CD4-positive, CD25-positive, alpha-beta regulatory T cell (primary cell): Measurements from ENCODE around the gene LRRC75A. TPM values are rescaled to one million over a fixed set of nuclear protein-coding genes. Genes with fewer than 3 reads are reported as not detected.

ENCODE experiments used
- ATAC-seq, 2 donors: fragments of 150-1000 bp; cut with Tn5 transposase; one replicate each; pipeline ENCODE4 v1.10.0; 2021; ENCODE audit warnings: low read depth in 2 of 2, moderate number of reproducible peaks in 2 of 2, moderate library complexity in 1 of 2
- DNase-seq, 3 donors: peaks; one replicate each; pipeline versions ENCODE4 v3.0.0 to v3.0.0-alpha.2; 2012 to 2022; ENCODE audit warnings: mixed read lengths in 1 of 3
- H3K27ac ChIP-seq: one replicate; pipeline ENCODE4 v1.7.0; 2013; ENCODE audit warnings: mild to moderate bottlenecking, low read length; ENCODE audit not compliant: insufficient read depth, poor library complexity, severe bottlenecking
- H3K27me3 ChIP-seq: one replicate; pipeline ENCODE4 v1.7.0; 2013; ENCODE audit warnings: low read length; ENCODE audit not compliant: control insufficient read depth, insufficient read depth
- H3K36me3 ChIP-seq: one replicate; pipeline ENCODE4 v1.7.0; 2013; ENCODE audit warnings: mild to moderate bottlenecking, low read length, moderate library complexity; ENCODE audit not compliant: control insufficient read depth, insufficient read depth
- H3K4me1 ChIP-seq: 2 replicates; pipeline ENCODE4 v1.7.0; 2013; ENCODE audit warnings: mild to moderate bottlenecking, low read length; ENCODE audit not compliant: insufficient read depth, control insufficient read depth, poor library complexity, severe bottlenecking
- H3K4me3 ChIP-seq: one replicate; pipeline ENCODE4 v1.7.0; 2013; ENCODE audit warnings: low read depth, mild to moderate bottlenecking, low read length, moderate library complexity
- H3K9me3 ChIP-seq, 2 experiments: 1 replicate in 1 of 2; 2 replicates in 1 of 2; pipeline ENCODE4 v1.7.0; 2013; ENCODE audit warnings: low read length in 2 of 2, mild to moderate bottlenecking in 1 of 2, moderate library complexity in 1 of 2; ENCODE audit not compliant: control insufficient read depth in 2 of 2
- H3K27ac Mint-ChIP-seq, 3 donors: one replicate each; pipeline ENCODE4 v1.8.0; 2020 to 2022; ENCODE audit warnings: mild to moderate bottlenecking in 3 of 3, mixed read lengths in 3 of 3, moderate library complexity in 2 of 3
- H3K27me3 Mint-ChIP-seq: one replicate; pipeline ENCODE4 v1.8.0; 2022; ENCODE audit warnings: mild to moderate bottlenecking, mixed read lengths
- H3K36me3 Mint-ChIP-seq: one replicate; pipeline ENCODE4 v1.8.0; 2020; ENCODE audit warnings: mixed read lengths
- H3K4me1 Mint-ChIP-seq, 4 donors: one replicate each; pipeline ENCODE4 v1.8.0; 2020 to 2022; ENCODE audit warnings: mixed read lengths in 4 of 4, mild to moderate bottlenecking in 1 of 4
- H3K4me3 Mint-ChIP-seq, 4 donors: one replicate each; pipeline ENCODE4 v1.8.0; 2020 to 2022; ENCODE audit warnings: mild to moderate bottlenecking in 4 of 4, mixed read lengths in 4 of 4, moderate library complexity in 3 of 4
- H3K9me3 Mint-ChIP-seq, 7 donors: one replicate each; pipeline ENCODE4 v1.8.0; 2020 to 2022; ENCODE audit warnings: mixed read lengths in 7 of 7, mild to moderate bottlenecking in 3 of 7, moderate library complexity in 2 of 7
- polyA plus RNA-seq, 4 donors: library from polyadenylated mRNA; unstranded; fragments of 300-500 nt; fragmentation: Illumina TruSeq; gene quantifications; one replicate each; pipeline ENCODE4 v1.2.3, GENCODE V29; 2021
- total RNA-seq: library from RNA; stranded (reverse); gene quantifications from one replicate; pipeline ENCODE4 v1.2.3, GENCODE V29; 2022

LRRC75A gene
- total and polyA plus RNA-seq, 5 donors from 2014 or later, result 1.5 to 3.8 (median 1.7) TPM

DNA sequence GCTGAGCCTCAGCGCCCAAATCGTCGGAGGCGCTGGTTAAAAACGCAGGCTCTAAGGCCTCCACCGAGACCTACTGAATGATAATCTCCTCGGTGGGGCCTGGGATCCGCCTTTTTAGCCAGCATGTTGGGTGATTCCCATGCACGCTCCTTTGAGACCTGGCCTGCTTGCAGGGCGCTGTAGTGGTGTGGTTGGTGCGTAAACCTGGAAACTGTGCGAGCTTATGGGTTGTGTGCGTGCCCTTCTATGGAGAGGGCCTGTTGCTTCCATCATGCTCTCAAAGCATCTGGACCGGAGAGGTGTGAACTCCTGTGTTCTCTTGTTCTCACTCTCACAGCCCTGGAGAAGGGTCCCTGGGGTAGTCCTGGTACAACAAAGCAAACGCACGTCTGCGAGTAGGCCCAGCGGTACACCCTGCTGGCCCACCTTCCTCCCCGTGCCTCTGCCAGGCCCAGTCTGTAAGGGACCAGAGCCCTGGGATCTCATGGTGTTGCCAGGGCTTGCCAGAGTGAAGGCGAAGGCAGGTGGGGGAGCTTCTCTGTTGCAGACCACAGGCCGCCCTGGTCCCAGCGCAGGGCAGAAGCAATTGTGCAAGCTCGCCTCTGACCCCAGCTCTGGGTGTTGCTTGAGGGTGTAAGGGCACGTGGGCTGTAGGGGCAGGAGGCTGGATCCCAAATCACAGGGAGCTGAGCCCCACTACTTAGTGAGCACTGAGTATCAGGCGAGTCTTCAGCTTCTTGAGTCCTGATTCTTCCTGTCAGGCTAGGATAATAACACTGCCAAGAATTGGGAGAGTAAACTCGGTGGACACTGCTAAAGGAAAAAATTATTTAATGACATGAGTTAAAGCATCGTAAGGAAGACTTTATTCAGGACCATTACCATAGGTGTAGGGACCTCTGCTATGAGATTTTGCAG is 879 bp upstream of the LRRC75A start:
- Mint-ChIP-seq H3K27me3 (peaks cover 13% of the 10 kb centered on the region), H3K27ac (peak overlapping the region in 1 of 3 donors; percentile 78), H3K4me1 (peaks cover 0 to 15% (median 8%) of the 10 kb centered on the region in 4 donors), H3K36me3 (no peaks in the 10 kb centered on the region), H3K9me3 (peaks cover 0 to 7% (median 0%) of the 10 kb centered on the region in 7 donors), H3K4me3 (peak overlapping the region; percentile 59 to 85 (median 82))
- DNase-seq, result no peak
- Histone ChIP-seq H3K4me3 (no peak overlapping the region), H3K27ac (no peak overlapping the region), H3K4me1 (peaks cover 13% of the 10 kb centered on the region), H3K27me3 (peaks cover under 1% of the 10 kb centered on the region), H3K9me3 (no peaks in the 10 kb centered on the region), H3K36me3 (no peaks in the 10 kb centered on the region)
- ATAC-seq, result no peak

DNA sequence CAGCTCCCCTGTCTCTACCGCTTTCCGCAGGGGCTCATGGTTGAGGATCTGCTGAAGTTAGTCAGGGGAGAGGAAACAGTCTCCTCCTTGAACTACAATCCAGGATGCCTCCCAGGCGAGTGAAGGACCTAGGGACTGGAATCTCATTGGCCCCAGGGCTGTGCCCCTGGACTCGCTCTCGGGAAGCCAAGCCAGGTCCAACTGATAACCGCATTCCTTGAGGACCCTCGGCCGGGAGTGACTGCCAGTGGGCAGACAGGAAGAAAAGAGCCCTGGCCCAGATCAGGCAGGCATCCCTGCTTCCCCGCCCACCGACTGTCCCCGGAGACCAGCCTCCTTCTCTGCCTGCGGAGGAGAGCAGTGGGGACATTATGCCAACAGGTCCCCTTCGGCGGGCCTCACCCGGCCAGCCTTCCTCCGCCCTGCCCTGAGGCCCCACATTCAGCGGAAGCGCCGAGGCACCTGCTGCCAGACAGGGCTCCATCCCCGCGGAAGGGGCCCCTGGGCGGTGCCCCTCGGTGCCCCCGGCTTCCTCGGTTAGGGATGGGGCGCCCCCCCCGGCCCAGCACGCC is 776 bp downstream of the LRRC75A start:
- Histone ChIP-seq H3K27me3 (no peaks in the 10 kb centered on the region), H3K4me1 (peaks cover 13% of the 10 kb centered on the region), H3K27ac (no peak overlapping the region), H3K4me3 (peak overlapping the region; percentile 31), H3K36me3 (no peaks in the 10 kb centered on the region), H3K9me3 (no peaks in the 10 kb centered on the region)
- Mint-ChIP-seq H3K9me3 (peaks cover 0 to 5% (median 0%) of the 10 kb centered on the region in 7 donors), H3K4me3 (peak overlapping the region; percentile 64 to 86 (median 82)), H3K27me3 (peaks cover 11% of the 10 kb centered on the region), H3K4me1 (peaks cover 0 to 15% (median 10%) of the 10 kb centered on the region in 4 donors), H3K36me3 (no peaks in the 10 kb centered on the region), H3K27ac (no peak overlapping the region)
- ATAC-seq, result peak; percentile 26 to 37
- peak in 1 of 3 donors; percentile 28 for DNase-seq

DNA sequence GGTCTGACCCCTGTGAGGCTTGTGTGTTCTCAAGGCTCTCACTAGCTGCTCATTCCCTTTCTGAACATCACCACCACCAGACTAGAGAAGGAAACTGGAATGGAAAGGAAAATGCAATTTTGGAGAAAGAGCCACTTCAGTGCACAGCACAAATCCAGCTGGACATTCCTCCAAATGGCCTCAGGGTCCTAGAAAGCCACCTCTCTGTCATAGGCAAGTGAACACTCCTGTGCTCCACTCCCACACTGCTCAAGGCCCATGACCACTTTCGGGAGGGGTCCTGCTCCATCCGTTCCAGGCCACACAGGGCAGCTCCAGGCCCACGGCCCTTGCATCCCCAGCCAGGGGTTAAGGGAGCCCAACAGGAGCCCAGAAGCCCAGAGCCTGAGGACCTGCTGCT is 2.6 kb downstream of the LRRC75A start:
- ATAC-seq, result no peak
- peak overlapping the region in 1 of 3 donors; percentile 6 for H3K27ac Mint-ChIP-seq

DNA sequence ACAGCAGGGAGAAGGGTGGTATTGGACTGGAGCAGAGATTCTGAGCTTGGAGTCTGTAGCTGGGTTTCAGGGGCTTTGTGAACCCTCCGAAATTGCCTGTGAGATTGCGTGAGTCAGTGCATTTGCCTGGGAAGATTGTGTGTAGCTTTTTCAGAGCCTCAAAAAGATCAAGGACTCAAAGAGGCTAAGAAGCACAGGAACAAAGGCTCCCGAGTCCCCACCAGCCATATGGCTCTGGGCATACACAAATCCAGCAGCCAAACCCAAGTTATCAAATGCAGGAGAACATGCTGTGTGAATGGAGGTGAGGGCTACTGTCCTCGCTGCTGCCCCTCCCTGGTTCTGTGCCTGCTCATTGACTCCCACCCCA is 3.0 kb downstream of the LRRC75A start:
- Mint-ChIP-seq H3K27me3 (no peaks in the 10 kb centered on the region), H3K27ac (no peak overlapping the region), H3K4me3 (peak overlapping the region in 1 of 4 donors; percentile 39)

More for the DNA sequence above, 2.6 kb downstream of the LRRC75A start:
- no peaks in the 10 kb centered on the region for H3K36me3 ChIP-seq
- Mint-ChIP-seq H3K27me3 (peaks cover under 1% of the 10 kb centered on the region), H3K9me3 (peaks cover 0 to 5% (median 0%) of the 10 kb centered on the region in 7 donors), H3K4me1 (peaks cover 0 to 15% (median 8%) of the 10 kb centered on the region in 4 donors), H3K4me3 (no peak overlapping the region), H3K36me3 (no peaks in the 10 kb centered on the region)
- H3K9me3 ChIP-seq, result no peaks in the 10 kb centered on the region
- no peak overlapping the region for H3K27ac ChIP-seq
- no peaks in the 10 kb centered on the region for H3K27me3 ChIP-seq
- no peak for DNase-seq
- no peak overlapping the region for H3K4me3 ChIP-seq
- peaks cover 13% of the 10 kb centered on the region for H3K4me1 ChIP-seq

DNA sequence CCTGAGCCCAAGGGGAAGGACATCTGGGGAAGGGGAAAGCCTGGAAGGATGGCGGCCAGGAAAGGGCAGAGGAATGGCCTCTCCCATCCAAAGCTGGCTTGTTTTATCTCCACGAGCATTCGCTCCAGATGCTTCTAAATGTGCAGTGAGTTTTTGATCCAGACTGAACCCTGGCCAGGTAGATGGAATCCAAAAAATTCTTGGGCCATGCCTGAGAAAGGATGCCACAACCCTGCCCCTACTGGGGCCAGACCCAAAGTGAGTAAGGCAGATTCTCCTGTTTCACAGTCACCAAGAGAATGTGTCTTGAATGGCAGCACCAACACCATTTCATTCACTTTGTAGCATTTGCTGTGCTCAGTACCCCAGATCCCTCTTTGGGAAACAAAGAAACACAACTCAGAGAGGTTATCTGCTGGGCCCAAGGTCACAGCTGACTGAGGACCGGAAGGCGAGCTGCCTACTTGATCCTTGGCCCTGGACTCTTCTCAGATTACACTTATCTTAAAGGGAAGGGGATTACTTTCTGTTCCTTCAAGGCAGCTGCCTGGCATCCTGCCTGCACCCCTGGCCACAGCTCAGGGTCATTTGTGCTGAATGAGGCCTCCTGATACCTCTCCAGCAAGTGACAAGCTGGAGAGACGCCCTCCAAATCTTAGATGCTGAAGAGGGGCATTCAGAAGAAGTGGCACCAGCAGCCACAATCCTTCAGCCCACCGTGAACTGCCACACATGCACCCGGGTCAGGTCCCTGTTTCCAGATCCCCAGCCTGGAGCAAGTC is 3.6 kb downstream of the LRRC75A start:
- no peak overlapping the region for H3K27ac ChIP-seq
- no peaks in the 10 kb centered on the region for H3K36me3 ChIP-seq
- no peak for ATAC-seq
- H3K9me3 ChIP-seq, result no peaks in the 10 kb centered on the region
- H3K27me3 ChIP-seq, result no peaks in the 10 kb centered on the region
- no peaks in the 10 kb centered on the region for H3K27me3 Mint-ChIP-seq
- no peaks in the 10 kb centered on the region for H3K36me3 Mint-ChIP-seq
- H3K4me1 ChIP-seq, result peaks cover 13% of the 10 kb centered on the region
- H3K4me3 ChIP-seq, result no peak overlapping the region
- H3K27ac Mint-ChIP-seq, result peak overlapping the region in 1 of 3 donors; percentile 12
- no peak for DNase-seq
- peaks cover 0 to 15% (median 7%) of the 10 kb centered on the region in 4 donors for H3K4me1 Mint-ChIP-seq
- H3K9me3 Mint-ChIP-seq, result peaks cover 0 to 5% (median 0%) of the 10 kb centered on the region in 7 donors
- peak overlapping the region in 1 of 4 donors; percentile 39 for H3K4me3 Mint-ChIP-seq

More for the DNA sequence above, 3.0 kb downstream of the LRRC75A start:
- ATAC-seq (no peak), DNase-seq (no peak)
- Histone ChIP-seq H3K27me3 (no peaks in the 10 kb centered on the region), H3K4me1 (peaks cover 13% of the 10 kb centered on the region), H3K27ac (no peak overlapping the region), H3K9me3 (no peaks in the 10 kb centered on the region), H3K36me3 (no peaks in the 10 kb centered on the region), H3K4me3 (no peak overlapping the region)
- Mint-ChIP-seq H3K4me1 (peaks cover 0 to 15% (median 7%) of the 10 kb centered on the region in 4 donors), H3K36me3 (no peaks in the 10 kb centered on the region), H3K9me3 (peaks cover 0 to 5% (median 0%) of the 10 kb centered on the region in 7 donors)

DNA sequence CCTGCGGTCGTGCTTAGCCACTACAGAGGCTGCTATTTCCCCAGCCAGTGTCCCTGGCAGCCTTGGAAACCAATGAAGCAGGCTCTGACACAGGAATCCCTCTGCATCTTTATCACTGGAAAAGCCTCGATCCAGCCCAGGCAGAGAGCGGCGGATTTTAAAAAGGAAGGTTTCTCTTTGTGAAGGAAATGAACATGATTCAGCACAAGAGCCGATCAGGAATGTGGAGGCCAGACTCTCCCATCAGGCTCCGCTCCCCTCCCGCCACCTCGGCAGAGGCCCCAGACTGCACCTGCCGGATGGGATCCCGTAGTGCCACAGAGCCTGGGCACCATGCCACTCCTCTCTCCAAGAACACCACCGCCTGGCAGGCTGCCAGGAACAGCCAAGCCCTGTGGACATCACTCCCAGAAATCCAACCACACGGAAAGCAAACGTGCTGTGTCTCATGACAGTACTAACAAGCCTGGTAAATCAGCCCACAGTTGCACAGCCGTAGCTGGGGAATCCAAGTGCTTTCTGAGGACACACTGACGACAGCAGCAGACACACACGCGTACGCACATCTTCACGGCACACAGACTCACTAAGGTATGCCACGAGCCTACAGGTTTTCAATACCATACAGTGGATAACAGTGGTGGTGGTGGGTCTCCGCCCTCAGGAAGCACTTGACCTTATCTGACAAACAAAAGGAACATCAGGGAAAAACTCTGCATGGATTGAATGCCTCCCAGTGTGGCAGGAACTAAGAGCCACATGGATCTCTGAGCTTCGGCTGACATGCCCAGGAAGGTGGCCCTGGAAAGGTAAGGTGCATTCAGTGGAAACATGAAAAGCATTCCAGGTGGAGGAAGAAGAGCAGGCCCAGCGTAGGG is 5.4 kb downstream of the LRRC75A start:
- ATAC-seq, result no peak
- no peaks in the 10 kb centered on the region for H3K36me3 Mint-ChIP-seq
- no peak overlapping the region for H3K27ac ChIP-seq
- H3K27me3 ChIP-seq, result no peaks in the 10 kb centered on the region
- H3K4me3 ChIP-seq, result no peak overlapping the region
- H3K9me3 ChIP-seq, result no peaks in the 10 kb centered on the region
- H3K4me1 ChIP-seq, result peaks cover 13% of the 10 kb centered on the region
- peak overlapping the region in 1 of 4 donors; percentile 84 for H3K4me3 Mint-ChIP-seq
- no peaks in the 10 kb centered on the region for H3K36me3 ChIP-seq
- peaks cover 0 to 3% (median 0%) of the 10 kb centered on the region in 7 donors for H3K9me3 Mint-ChIP-seq
- no peak for DNase-seq
- H3K27me3 Mint-ChIP-seq, result peaks cover 1% of the 10 kb centered on the region
- H3K4me1 Mint-ChIP-seq, result peaks cover 0 to 12% (median 7%) of the 10 kb centered on the region in 4 donors
- no peak overlapping the region for H3K27ac Mint-ChIP-seq
